Keratinocyte (primary cell): ENCODE measurements around the gene CELA1.

ENCODE experiments used
- CTCF ChIP-seq, 3 experiments: IDR thresholded peaks in 1 of 3; conservative IDR thresholded peaks in 1 of 3; optimal IDR thresholded peaks in 1 of 3; 2 replicates in 2 of 3; 3 replicates in 1 of 3; pipeline versions ENCODE3 to v1.5.1; 2011; ENCODE audit warnings: low read length in 3 of 3, mild to moderate bottlenecking in 3 of 3, moderate library complexity in 2 of 3, control low read depth in 1 of 3, inconsistent platforms in 1 of 3; ENCODE audit not compliant: insufficient read depth in 2 of 3; ENCODE audit errors: extremely low read depth in 1 of 3
- EZH2 ChIP-seq: IDR thresholded peaks from one replicate; pipeline ENCODE4 v1.6.1; 2012; ENCODE audit warnings: inconsistent platforms, mild to moderate bottlenecking, low read length, moderate library complexity

- no peak for TF ChIP-seq CTCF (optimal IDR thresholded peaks at IDR 0.05 in 1 of 3, IDR thresholded peaks at IDR 0.05 in 1 of 3, conservative IDR thresholded peaks at IDR 0.05 in 1 of 3; ENCODE audit: extremely low read depth in 1 of 3, insufficient read depth in 2 of 3, low read length in 3 of 3)
- TF ChIP-seq EZH2, result no peak
Measured at GRCh38 chr12:51395283-51396230, 49.1 kb upstream of the CELA1 start.
